ENCODE measurements around the gene USO1. TPM values are rescaled to one million over a fixed set of nuclear protein-coding genes. Genes with fewer than 3 reads are reported as not detected.
"Not testable (repeated sequence)": the region's sequence is repeated elsewhere in the genome, so short reads cannot be mapped to it uniquely, and the experiment has no call there.

The USO1 gene
- total and polyA plus RNA-seq, 2 donors (not counting 3 experiments of a cell fraction or from before 2014, with no cell fraction given), result 29.1 to 66.0 TPM

GRCh38 chr4:75848171-75848760 is 123.9 kb downstream of the USO1 start:
- H3K36me3 ChIP-seq (ENCODE audit: control insufficient read depth in 2 of 2, extremely low read depth in 1 of 2, insufficient read depth in 2 of 2, low read length in 2 of 2); H3K27ac ChIP-seq (ENCODE audit: insufficient read depth, low read depth, low read length); H4K20me1 ChIP-seq (replicated peaks; ENCODE audit: control insufficient read depth, extremely low read depth, insufficient read depth, low read length); dilution Hi-C loops (cut with MboI; ENCODE audit: extremely low pct_ligation_motif_present, low sequenced_read_pairs); H3K9me1 ChIP-seq (replicated peaks; ENCODE audit: control insufficient read depth, extremely low read depth, insufficient read depth, low read length); H3K79me2 ChIP-seq (ENCODE audit: control insufficient read depth, insufficient read depth, low read length); H3K9me3 ChIP-seq (replicated peaks; ENCODE audit: control insufficient read depth, insufficient read depth, low read length); BruUV-seq (replicated peaks); H3K4me3 ChIP-seq (replicated peaks in 1 of 3; ENCODE audit: insufficient read depth in 1 of 3, low read depth in 1 of 3, low read length in 3 of 3); H3K27me3 ChIP-seq (ENCODE audit: control insufficient read depth in 2 of 2, insufficient read depth in 2 of 2, low read length in 2 of 2); H3K4me2 ChIP-seq (ENCODE audit: insufficient read depth, low read length): not testable (repeated sequence)
- TF ChIP-seq CTCF (IDR thresholded peaks at IDR 0.05; ENCODE audit: extremely low read depth in 1 of 2, insufficient read depth in 1 of 2, low read depth in 1 of 2, low read length in 2 of 2), result peak; percentile 52 to 62
- FAIRE-seq, result peak; percentile 92
- Histone ChIP-seq H3K4me1 (ENCODE audit: control insufficient read depth, extremely low read depth, insufficient read depth, low read length) (peaks cover 15% of the 10 kb centered on the region), H3K9ac (replicated peaks; ENCODE audit: extremely low read depth, insufficient read depth, low read length) (peak overlapping the region; percentile 19), H2AFZ (ENCODE audit: low read depth, low read length) (peak overlapping the region; percentile 89)
- intact Hi-C loops (cut with micrococcal nuclease), result loop anchor here (1.0 to 5.0 kb wide), 5 partner anchors 124 to 916 kb away; partner anchors contain the start of genes G3BP2, PARM1 and USO1
- ChIA-PET POLR2A (interaction anchor here (1.0 kb wide), 1 partner anchor 123 kb away, joined by 3 read pairs; no protein-coding TSS in a partner anchor), CTCF (interaction anchor here (0.6 to 2.3 kb wide), 48 partner anchors 8 to 976 kb away, joined by 3 to 24 read pairs (median 5); partner anchors contain the start of genes CDKL2, ODAPH and USO1)
- peak; percentile 85 for DNase-seq (ENCODE audit: low read depth, low spot score)

GRCh38 chr4:75848891-75849290 is 124.5 kb downstream of the USO1 start:
- no peaks in the 10 kb centered on the region for H3K36me3 ChIP-seq (ENCODE audit: control insufficient read depth in 2 of 2, extremely low read depth in 1 of 2, insufficient read depth in 2 of 2, low read length in 2 of 2)
- no peak for FAIRE-seq
- H3K27ac ChIP-seq (ENCODE audit: insufficient read depth, low read depth, low read length), result no peak overlapping the region
- no peaks in the 10 kb centered on the region for H3K9me3 ChIP-seq (replicated peaks; ENCODE audit: control insufficient read depth, insufficient read depth, low read length)
- no peak overlapping the region for H3K4me3 ChIP-seq (replicated peaks in 1 of 3; ENCODE audit: insufficient read depth in 1 of 3, low read depth in 1 of 3, low read length in 3 of 3)
- BruUV-seq (replicated peaks), result no TSS peak
- H4K20me1 ChIP-seq (replicated peaks; ENCODE audit: control insufficient read depth, extremely low read depth, insufficient read depth, low read length), result no peaks in the 10 kb centered on the region
- dilution Hi-C loops (cut with MboI; ENCODE audit: extremely low pct_ligation_motif_present, low sequenced_read_pairs) (no loop called here), intact Hi-C loops (cut with micrococcal nuclease) (loop anchor here (1.0 to 5.0 kb wide), 5 partner anchors 125 to 917 kb away; partner anchors contain the start of genes G3BP2, PARM1 and USO1)
- ChIA-PET CTCF (interaction anchor here (1.0 to 1.9 kb wide), 6 partner anchors 16 to 279 kb away, joined by 3 to 24 read pairs (median 16); no protein-coding TSS in a partner anchor), POLR2A (no interaction called here)
- peak; percentile 15 for DNase-seq (ENCODE audit: low read depth, low spot score)
- no peak overlapping the region for H3K9ac ChIP-seq (replicated peaks; ENCODE audit: extremely low read depth, insufficient read depth, low read length)
- H3K9me1 ChIP-seq (replicated peaks; ENCODE audit: control insufficient read depth, extremely low read depth, insufficient read depth, low read length), result no peaks in the 10 kb centered on the region
- peak overlapping the region; percentile 30 for H2AFZ ChIP-seq (ENCODE audit: low read depth, low read length)
- H3K4me1 ChIP-seq (ENCODE audit: control insufficient read depth, extremely low read depth, insufficient read depth, low read length), result peaks cover 15% of the 10 kb centered on the region
- H3K79me2 ChIP-seq (ENCODE audit: control insufficient read depth, insufficient read depth, low read length), result no peaks in the 10 kb centered on the region
- no peak overlapping the region for H3K4me2 ChIP-seq (ENCODE audit: insufficient read depth, low read length)
- no peak for TF ChIP-seq POLR2A (IDR thresholded peaks at IDR 0.05; ENCODE audit: low read depth, low read length)
- no peaks in the 10 kb centered on the region for H3K27me3 ChIP-seq (ENCODE audit: control insufficient read depth in 2 of 2, insufficient read depth in 2 of 2, low read length in 2 of 2)
